Measurements from ENCODE around the gene THY1.
"Not testable (repeated sequence)": the region's sequence is repeated elsewhere in the genome, so short reads cannot be mapped to it uniquely, and the experiment has no call there.

Gene THY1

GRCh38 chr11:119417726-119418540 lies 5.0 kb downstream of the THY1 start:
- no peak for DNase-seq

DNA sequence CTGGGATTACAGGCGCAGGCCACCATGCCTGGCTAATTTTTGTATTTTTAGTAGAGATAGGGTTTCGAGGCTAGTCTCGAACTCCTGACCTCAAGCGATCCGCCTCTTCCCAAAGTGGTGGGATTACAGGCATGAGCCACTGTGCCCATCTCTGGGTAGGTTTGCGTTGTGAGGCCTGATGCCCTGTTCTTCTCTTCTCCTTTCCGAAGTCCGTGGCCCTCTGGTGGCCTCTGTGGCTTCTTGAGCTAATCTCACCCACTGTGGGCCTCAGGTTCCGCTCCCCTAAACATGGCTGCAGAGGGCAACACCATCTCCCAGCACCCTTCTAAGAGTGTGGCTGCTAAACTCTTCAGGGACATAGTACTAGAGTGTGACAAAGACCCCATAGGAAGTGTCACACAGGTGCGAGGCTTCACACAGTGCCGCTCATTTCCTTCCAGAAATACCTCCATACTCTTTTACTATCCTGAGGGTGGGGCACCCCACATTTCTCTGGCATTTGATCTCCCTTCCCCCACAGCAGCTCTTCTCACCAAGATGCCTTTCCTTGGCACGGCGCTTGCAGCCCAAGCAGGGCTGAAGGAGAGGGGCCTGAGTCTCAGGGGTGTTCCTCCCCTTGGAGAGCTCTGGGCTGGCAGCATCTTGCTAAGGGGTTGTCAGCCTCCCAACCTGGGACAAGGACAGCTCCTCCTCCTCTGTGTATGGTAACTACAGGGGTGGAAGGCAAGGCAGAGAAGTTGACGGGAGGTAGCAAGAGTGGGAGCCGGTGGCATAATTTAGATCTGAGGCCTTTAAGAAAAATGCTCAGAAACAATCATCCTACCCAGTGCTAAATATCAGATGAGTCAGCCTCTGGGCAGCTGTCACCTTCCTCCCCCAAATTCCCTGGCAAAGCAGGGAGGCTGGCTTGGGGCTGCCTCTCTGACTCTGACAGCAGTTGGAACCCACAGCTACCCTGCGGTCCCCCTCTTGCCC lies 6.1 kb downstream of the THY1 start:
- DNase-seq, result no peak

- no peak for DNase-seq
Measured at GRCh38 chr11:119415966-119416365, 7.0 kb downstream of the THY1 start.

- DNase-seq, result no peak
Measured at GRCh38 chr11:119415517-119415916, 7.5 kb downstream of the THY1 start.

DNA sequence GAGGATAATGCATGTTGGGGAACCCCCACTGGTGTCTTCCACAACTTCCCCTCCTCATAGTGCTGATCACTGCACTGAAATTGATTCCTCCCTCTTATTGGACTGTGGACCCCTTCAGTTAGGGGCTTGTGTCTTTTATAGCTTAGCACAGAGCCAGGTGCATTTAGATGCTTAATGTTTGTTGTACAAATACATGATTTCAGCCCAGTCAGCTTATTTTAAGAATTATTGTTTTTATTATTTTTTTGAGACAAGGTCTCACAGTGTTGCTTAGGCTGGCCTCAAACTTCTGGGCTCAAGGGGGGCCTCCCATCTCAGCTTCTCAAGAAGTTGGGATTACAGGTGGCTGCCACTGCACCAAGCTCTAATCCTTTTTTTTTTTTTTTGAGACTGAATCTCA lies 8.2 kb downstream of the THY1 start:
- no peak for DNase-seq

DNA sequence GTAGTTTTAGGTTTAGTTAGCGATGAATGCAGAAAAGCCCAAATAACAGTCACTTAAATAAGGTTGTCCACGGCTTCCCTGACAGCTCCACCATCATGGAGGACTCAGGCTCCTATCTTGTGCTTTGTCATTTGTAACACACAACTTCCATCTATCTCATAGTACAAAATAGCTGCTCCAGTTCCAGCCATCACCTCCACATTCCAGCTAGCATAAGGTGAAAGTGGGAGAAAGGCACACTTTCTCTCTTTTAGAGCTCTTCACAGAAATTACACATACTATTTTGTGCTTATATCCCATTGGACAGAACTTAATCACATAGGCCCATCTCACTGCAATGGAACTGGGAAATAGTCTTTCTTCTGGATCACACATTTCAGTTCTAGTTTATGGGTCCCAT lies 8.7 kb downstream of the THY1 start:
- no peak for DNase-seq

GRCh38 chr11:119412072-119412471 lies 10.9 kb downstream of the THY1 start:
- DNase-seq, result no peak

GRCh38 chr11:119410501-119410900 lies 12.5 kb downstream of the THY1 start:
- no peak for DNase-seq

GRCh38 chr11:119409731-119410130 lies 13.2 kb downstream of the THY1 start:
- no peak for DNase-seq

DNA sequence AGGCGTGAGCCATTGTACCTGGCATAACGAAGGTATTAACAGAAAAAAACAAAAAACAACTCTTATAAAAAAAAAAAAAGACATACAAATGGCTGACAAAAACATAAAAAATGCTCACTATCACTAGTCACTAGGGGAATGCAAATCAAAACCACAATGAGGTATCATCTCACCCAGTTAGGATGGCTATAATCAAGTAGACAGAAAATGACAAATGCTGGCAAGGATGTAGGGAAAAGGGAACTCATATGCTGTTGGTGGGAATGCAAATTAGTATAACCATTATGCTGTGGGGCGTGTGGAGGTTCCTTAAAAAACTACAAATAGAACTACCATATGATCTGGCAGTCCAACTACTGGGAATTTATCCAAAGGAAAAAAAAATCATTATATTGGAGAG lies 17.0 kb downstream of the THY1 start:
- no peak for DNase-seq

GRCh38 chr11:119405448-119405847 lies 17.5 kb downstream of the THY1 start:
- not testable (repeated sequence) for DNase-seq

DNA sequence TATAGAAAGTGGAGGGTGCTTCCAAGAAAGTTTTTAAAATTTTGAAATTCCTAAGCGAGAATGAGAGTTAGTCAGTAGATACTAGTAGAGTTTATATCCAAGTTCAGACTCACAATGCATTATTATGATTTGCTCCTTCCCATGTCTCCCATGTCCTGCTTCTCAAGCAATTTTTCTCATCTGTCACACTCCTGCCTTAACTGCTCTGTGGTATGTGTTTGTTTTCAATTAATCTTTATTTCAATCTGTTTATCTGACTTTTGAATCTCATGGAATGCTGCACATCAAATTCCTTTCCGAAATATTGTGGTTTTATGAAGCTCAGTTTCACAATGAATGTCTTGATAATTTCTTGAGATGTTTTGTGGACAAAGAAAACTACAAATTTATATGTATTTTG lies 18.1 kb downstream of the THY1 start:
- DNase-seq, result no peak

- no peak for DNase-seq
Measured at GRCh38 chr11:119403021-119403420, 20.0 kb downstream of the THY1 start.

DNA sequence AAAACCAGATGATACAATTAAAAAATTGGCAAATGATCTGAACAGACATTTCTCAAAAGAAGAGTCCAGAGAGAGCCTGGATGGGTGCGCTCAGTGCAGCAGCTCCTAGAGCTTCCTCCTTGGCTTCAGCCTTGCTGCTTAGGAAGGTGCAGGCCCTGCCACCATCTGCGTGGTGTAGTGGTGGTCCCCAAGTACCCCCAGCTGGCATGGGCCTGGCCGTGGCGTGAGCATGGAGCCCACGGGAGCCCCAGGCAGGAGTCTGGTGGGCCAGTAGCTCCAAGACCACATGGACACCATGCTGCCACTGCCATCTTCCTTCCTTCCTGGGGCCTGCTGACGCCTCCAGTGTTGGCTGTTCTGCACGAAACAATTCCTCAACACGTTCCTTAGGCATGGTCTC lies 20.5 kb downstream of the THY1 start:
- no peak for DNase-seq

DNA sequence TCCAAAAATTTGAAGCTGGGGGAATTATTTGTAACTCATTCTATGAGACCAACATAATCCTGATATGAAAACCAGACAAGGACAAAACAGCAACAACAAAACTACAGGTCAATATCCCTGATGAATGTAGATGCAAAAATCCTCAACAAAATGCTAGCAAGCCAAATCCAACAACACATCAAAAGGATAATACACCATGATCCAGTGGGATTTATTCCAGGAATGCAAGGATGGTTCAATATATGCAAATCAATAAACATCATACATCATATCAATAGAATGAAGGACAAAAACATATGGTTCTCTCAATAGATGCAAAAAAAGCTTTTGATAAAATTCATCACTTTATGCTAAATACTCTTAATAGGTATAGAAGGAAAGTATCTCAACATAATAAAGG lies 22.1 kb downstream of the THY1 start:
- no peak for DNase-seq

- DNase-seq, result no peak
Measured at GRCh38 chr11:119397740-119398139, 25.2 kb downstream of the THY1 start.

DNA sequence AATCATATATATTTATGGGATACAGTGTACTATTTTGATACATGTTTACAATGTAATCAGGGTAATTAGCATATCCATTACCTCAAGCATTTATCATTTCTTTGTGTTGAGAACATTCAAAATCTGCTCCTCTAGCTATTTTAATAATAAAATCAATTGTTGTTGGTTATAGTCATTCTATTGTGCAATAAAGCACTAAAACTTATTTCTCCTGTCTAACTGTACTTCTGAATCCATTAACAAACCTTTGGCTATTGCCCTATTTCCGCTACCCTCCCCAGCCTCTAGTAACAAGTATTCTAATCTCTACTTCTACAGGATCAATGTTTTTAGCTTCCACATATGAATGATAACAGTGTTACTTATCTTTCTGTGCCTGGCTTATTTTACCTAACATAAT lies 26.1 kb downstream of the THY1 start:
- DNase-seq, result no peak

- no peak for DNase-seq
Measured at GRCh38 chr11:119391275-119391674, 31.7 kb downstream of the THY1 start.

DNA sequence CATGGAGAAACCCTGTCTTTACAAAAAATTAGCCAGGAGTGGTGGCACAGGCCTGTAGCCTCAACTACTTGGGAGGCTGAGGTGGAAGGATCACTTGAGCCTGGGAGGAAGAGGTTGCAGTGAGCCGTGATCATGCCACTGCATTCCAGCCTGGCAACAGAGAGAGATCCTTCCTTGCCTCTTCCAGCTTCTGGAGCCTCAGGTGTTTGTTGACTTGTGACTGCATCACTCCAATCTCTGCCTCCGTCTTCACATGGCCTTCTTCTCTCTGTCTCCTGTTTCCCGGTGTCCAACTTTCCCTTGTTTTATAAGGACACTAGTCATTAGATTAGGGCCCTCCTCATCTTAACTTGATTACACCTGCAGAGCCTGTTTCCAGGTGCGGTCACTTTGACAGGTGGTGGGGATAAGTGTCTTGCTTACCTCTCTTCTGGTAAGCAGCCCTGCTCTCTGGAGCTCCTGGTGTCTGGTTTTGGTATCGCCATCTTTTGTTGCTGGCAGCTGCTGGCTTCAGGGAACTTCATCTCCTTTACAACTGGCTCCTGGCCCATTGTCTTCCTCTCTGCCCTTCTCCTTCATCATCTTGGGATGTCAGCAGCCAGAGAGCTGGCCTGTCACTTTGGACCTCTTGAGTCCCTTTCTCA lies 33.2 kb downstream of the THY1 start:
- no peak for DNase-seq

DNA sequence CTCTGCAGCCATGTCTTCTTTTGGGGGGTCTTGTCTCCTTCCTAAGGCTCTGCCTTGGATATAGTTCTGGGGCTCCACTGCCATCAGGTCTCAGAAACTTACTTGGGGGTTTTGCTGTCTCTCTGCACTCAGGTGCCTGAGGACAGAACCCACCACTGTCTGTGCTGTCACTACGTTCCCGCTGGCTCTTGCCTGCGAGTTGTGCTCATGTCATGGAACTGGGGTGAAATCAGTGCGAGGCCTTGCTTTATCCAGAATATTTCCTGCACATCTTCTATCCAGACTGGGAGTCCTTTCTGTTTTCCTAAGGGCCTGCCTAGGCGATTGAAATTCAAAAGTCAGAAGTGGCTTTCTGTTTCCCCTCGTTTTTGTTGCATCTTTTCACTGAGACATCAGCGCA lies 34.9 kb downstream of the THY1 start:
- no peak for DNase-seq

DNA sequence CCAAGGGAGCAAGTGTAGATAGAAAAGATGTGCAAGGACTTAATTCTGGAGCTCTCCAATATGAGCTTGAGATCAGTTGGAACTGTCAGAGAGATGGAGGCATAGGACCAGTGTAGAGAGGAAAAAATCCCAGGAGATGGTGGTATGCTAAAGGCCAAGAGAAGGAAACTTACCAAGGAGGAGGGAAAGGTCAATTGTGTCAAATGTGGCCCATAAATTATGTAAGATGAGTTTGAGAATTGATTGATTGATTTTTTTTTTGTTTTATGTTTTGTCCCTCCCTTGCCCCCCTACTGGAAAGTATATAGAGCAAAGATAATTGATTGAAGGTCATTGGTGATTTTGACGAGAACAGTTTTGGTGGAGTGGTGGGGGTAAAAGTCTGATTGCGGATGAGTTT lies 38.6 kb downstream of the THY1 start:
- no peak for DNase-seq

- not testable (repeated sequence) for DNase-seq
Measured at GRCh38 chr11:119382513-119382912, 40.5 kb downstream of the THY1 start.

DNA sequence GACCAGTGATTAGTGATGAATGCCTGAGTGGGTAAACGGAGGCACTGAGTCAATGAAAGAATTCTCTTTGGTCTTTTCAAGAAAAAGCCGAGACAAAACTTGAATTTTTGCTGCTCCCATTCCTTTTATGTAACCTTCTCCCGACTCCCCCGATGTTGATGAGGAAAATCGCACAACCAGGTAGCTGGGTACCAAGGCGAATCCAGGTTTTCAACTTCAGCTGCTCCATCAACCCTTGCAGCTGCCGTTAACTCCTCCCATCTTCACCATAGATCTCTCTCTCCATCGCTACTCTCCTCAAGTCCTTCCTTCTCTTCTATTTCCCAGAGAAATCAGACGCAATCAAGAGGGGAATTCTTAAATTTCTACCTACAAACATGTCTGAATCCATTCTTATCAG lies 40.9 kb downstream of the THY1 start:
- no peak for DNase-seq
